HFFc6 (cell line): Measurements from ENCODE around the gene GPAT3. TPM values are rescaled to one million over a fixed set of nuclear protein-coding genes. Genes with fewer than 3 reads are reported as not detected.
A peak's percentile ranks its signal among the peaks of the same experiment; 100 is the strongest.

ENCODE experiments used
- DNase-seq: peaks from one replicate; pipeline ENCODE4 v3.0.0-alpha.2; 2018
- H3K27ac Mint-ChIP-seq: 2 replicates; pipeline ENCODE4 v1.8.0; 2020; ENCODE audit warnings: mild to moderate bottlenecking, mixed read lengths
- H3K27me3 Mint-ChIP-seq: 2 replicates; pipeline ENCODE4 v1.8.0; 2021; ENCODE audit warnings: mild to moderate bottlenecking, moderate library complexity, mixed read lengths; ENCODE audit not compliant: insufficient read depth
- H3K36me3 Mint-ChIP-seq: 2 replicates; pipeline ENCODE4 v1.8.0; 2021; ENCODE audit warnings: low read depth, mixed read lengths
- H3K4me1 Mint-ChIP-seq: 2 replicates; pipeline ENCODE4 v1.8.0; 2020; ENCODE audit warnings: low read depth, mixed read lengths
- H3K4me3 Mint-ChIP-seq: 2 replicates; pipeline ENCODE4 v1.8.0; 2020; ENCODE audit warnings: mild to moderate bottlenecking, moderate library complexity, mixed read lengths
- H3K9me3 Mint-ChIP-seq: 2 replicates; pipeline ENCODE4 v1.8.0; 2020; ENCODE audit warnings: mild to moderate bottlenecking, mixed read lengths
- total RNA-seq, 6 experiments: library from RNA; stranded (reverse); fragmentation: NEBNext Ultra II Directional; extraction: Animal tissue kit (Norgen Biotek cat#: 25700); gene quantifications; 2 replicates in 1 of 6; 3 replicates in 5 of 6; pipeline ENCODE4 v1.2.3, GENCODE V29; 2021
- TF ChIP-seq, protein P1 (sequence below): fragments of 200-600 bp; sonication (generic); IDR thresholded peaks from 2 replicates; pipeline ENCODE4 v1.5.0; 2021; ENCODE audit warnings: antibody characterized with exemption, mild to moderate bottlenecking

The GPAT3 gene
- total RNA-seq, 6 experiments from 2014 or later = 0.51 to 1.8 (median 0.79) TPM

DNA sequence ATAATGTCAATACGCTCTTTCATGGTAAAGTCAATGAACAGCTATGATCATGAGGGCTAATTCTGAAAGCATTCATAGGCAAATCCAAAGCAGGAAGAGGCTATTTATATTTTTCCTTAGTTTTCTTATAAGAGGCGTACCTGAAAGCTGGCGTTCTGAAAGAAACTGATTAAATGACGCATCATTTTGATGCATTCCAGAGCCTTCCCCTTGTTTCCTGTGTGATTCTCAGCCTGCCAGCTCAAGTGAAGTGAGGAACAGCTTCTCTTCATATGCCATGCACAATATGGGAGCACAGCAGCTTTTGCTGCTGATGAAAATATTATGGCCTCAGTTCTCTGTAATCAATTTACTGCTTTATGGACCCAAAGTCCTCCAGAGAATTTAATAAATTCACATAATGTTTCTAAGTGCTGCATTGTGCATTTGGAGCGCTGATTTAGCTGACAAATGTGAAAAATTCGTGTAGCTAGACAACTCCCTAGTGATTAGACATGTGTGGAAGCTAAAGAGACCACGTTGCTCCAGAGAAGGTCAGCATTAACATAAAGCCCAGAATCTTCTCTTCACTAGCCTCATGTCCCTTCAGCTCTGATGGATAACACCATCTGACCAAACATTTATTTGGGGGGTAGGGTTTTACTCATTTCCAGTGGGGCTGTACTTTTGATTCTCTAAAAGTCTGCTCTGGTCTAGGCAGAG is 110.8 kb downstream of the GPAT3 start:
- no peak overlapping the region for H3K27ac Mint-ChIP-seq
- DNase-seq = no peak
- peaks cover 30% of the 10 kb centered on the region for H3K4me1 Mint-ChIP-seq
- no peaks in the 10 kb centered on the region for H3K9me3 Mint-ChIP-seq
- TF ChIP-seq, protein P1, sequence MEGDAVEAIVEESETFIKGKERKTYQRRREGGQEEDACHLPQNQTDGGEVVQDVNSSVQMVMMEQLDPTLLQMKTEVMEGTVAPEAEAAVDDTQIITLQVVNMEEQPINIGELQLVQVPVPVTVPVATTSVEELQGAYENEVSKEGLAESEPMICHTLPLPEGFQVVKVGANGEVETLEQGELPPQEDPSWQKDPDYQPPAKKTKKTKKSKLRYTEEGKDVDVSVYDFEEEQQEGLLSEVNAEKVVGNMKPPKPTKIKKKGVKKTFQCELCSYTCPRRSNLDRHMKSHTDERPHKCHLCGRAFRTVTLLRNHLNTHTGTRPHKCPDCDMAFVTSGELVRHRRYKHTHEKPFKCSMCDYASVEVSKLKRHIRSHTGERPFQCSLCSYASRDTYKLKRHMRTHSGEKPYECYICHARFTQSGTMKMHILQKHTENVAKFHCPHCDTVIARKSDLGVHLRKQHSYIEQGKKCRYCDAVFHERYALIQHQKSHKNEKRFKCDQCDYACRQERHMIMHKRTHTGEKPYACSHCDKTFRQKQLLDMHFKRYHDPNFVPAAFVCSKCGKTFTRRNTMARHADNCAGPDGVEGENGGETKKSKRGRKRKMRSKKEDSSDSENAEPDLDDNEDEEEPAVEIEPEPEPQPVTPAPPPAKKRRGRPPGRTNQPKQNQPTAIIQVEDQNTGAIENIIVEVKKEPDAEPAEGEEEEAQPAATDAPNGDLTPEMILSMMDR = no peak
- H3K27me3 Mint-ChIP-seq = peaks cover 5% of the 10 kb centered on the region
- peak overlapping the region; percentile 14; the same call in 1 of the 2 replicates for H3K4me3 Mint-ChIP-seq
- H3K36me3 Mint-ChIP-seq = no peaks in the 10 kb centered on the region

DNA sequence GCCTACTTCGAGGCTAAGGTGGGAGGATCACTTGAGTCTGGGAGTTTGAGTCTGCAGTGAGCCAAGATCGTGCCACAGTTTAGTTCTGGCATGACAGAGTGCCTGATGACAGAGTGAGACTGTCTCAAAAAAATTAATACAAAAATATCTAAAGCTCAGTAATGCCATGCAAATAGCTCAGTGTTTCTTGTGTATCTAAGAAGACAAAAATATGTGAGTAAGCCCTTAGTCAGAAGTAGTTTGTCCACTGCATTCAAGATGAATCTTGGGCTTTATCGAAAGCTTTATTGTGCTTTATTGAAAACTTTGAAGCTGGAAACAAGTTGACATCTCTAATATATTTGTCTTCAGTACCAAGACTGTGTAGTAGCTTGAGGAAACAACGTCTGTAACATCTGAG is 115.9 kb downstream of the GPAT3 start:
- H3K4me3 Mint-ChIP-seq = no peak overlapping the region; the same call in 1 of the 2 replicates
- TF ChIP-seq, protein P1 = no peak
- peaks cover 5% of the 10 kb centered on the region for H3K27me3 Mint-ChIP-seq
- H3K36me3 Mint-ChIP-seq = no peaks in the 10 kb centered on the region
- H3K9me3 Mint-ChIP-seq = no peaks in the 10 kb centered on the region
- peak; percentile 7 for DNase-seq
- H3K27ac Mint-ChIP-seq = no peak overlapping the region
- peaks cover 17% of the 10 kb centered on the region for H3K4me1 Mint-ChIP-seq

Other genes starting within 250 kb of the GPAT3 start
- gene HPSE, start 201.3 kb upstream of the GPAT3 start, total RNA-seq = 1 to 10 TPM in 2 of 6 experiments, under 1 TPM in 4; 0.33 to 1.0 (median 0.83) TPM
- 10 to 100 TPM in 4 of 6 experiments, 1 to 10 TPM in 2; 9.5 to 13.0 (median 11.8) TPM for gene HELQ, start 80.3 kb upstream of the GPAT3 start, total RNA-seq
- gene MRPS18C, start 80.0 kb upstream of the GPAT3 start, total RNA-seq = 10 to 100 TPM; 45.2 to 72.1 (median 56.0) TPM
- 1 to 10 TPM; 6.3 to 9.9 (median 8.4) TPM for gene ABRAXAS1, start 51.0 kb upstream of the GPAT3 start, total RNA-seq